GM12878 (cell line): ENCODE measurements around the gene AKR1B15. TPM values are rescaled to one million over a fixed set of nuclear protein-coding genes. Genes with fewer than 3 reads are reported as not detected.

Experiments
- ATAC-seq: fragments of 200-7000 bp; cut with Tn5 transposase; 3 replicates; pipeline ENCODE4 v1.9.1; 2020; ENCODE audit warnings: mild to moderate bottlenecking, moderate library complexity
- BruUV-seq: library from RNA; stranded (reverse); fragments of 400-500 nt; replicated peaks from 2 replicates; lab custom pipeline; 2021; lab: Mats Ljungman, UMichigan
- CTCF ChIA-PET: fragments of 300-600 bp; sonication (Branson Sonifier 250); formaldehyde crosslinking; extraction: SDS; loops from one replicate; lab custom pipeline; 2021; ENCODE audit warnings: inconsistent platforms; lab: Yijun Ruan, JAX
- POLR2A ChIA-PET: fragments of 350-600 bp; formaldehyde crosslinking; extraction: SDS; loops from one replicate; lab custom pipeline; 2021; ENCODE audit warnings: inconsistent platforms; lab: Charles Lee
- RAD21 ChIA-PET: fragments of 300-600 bp; sonication (Branson Sonifier 250); formaldehyde crosslinking; loops from one replicate; lab custom pipeline; 2023; ENCODE audit warnings: antibody characterized with exemption; ENCODE audit not compliant: unreplicated experiment; lab: Charles Lee
- SMC1A ChIA-PET: fragments of 300-600 bp; sonication (Branson Sonifier 250); formaldehyde crosslinking; loops from one replicate; lab custom pipeline; 2023; ENCODE audit not compliant: unreplicated experiment, uncharacterized antibody; lab: Charles Lee
- DNase-seq: peaks from one replicate; pipeline ENCODE4 v3.0.0-alpha.2; 2011; ENCODE audit warnings: low read depth, low spot score
- FAIRE-seq: peaks from 3 replicates; lab custom pipeline; 2011; peaks lifted over from hg19 to GRCh38; lab: Jason Lieb, UNC
- H2AFZ ChIP-seq: 2 replicates; pipeline ENCODE4 v1.6.0; 2011; ENCODE audit warnings: low read depth, low read length, control low read depth; ENCODE audit not compliant: control insufficient read depth
- H3K27ac ChIP-seq: 2 replicates; pipeline ENCODE4 v1.5.1; 2011; ENCODE audit warnings: control low read depth; ENCODE audit not compliant: control insufficient read depth, insufficient read depth
- H3K27me3 ChIP-seq, 2 experiments: replicated peaks in 1 of 2; 2 replicates each; pipeline versions ENCODE4 v1.6.0 to v1.6.1; 2011; ENCODE audit warnings: low read length in 1 of 2; ENCODE audit not compliant: control insufficient read depth in 2 of 2, insufficient read depth in 2 of 2
- H3K36me3 ChIP-seq, 2 experiments: 2 replicates each; pipeline ENCODE4 v1.5.1; 2011; ENCODE audit warnings: low read length in 1 of 2; ENCODE audit not compliant: control insufficient read depth in 2 of 2, insufficient read depth in 2 of 2
- H3K4me1 ChIP-seq: 2 replicates; pipeline ENCODE4 v1.6.1; 2011; ENCODE audit warnings: mild to moderate bottlenecking, low read length, moderate library complexity, mixed read lengths; ENCODE audit not compliant: control insufficient read depth, insufficient read depth
- H3K4me2 ChIP-seq: 2 replicates; pipeline ENCODE4 v1.6.0; 2011; ENCODE audit warnings: control low read depth; ENCODE audit not compliant: control insufficient read depth, insufficient read depth
- H3K4me3 ChIP-seq: fragments of 200-600 bp; sonication (generic); 2 replicates; pipeline ENCODE4 v1.5.1; 2016
- H3K79me2 ChIP-seq: 2 replicates; pipeline ENCODE4 v1.6.0; 2011; ENCODE audit warnings: low read length; ENCODE audit not compliant: control insufficient read depth, insufficient read depth
- H3K9ac ChIP-seq: 2 replicates; pipeline ENCODE4 v1.8.0; 2011; ENCODE audit warnings: low read length, control low read depth, mixed read lengths; ENCODE audit not compliant: control insufficient read depth, insufficient read depth
- H3K9me3 ChIP-seq: replicated peaks from 3 replicates; pipeline ENCODE4 v1.5.1; 2011; ENCODE audit warnings: mild to moderate bottlenecking, low read length; ENCODE audit not compliant: control insufficient read depth, insufficient read depth
- H4K20me1 ChIP-seq: 2 replicates; pipeline ENCODE4 v1.6.0; 2011; ENCODE audit not compliant: control insufficient read depth, insufficient read depth
- BHLHE40 ChIP-seq, 2 experiments: fragments of 450-650 bp in 1 of 2; IDR thresholded peaks; 2 replicates each; pipeline ENCODE4 v1.6.1; 2011 to 2017; ENCODE audit warnings: low read depth in 2 of 2, borderline replicate concordance in 1 of 2, improper control_type of control experiment in 1 of 2, low read length in 1 of 2, mild to moderate bottlenecking in 1 of 2
- CHD2 ChIP-seq: IDR thresholded peaks from 2 replicates; pipeline ENCODE4 v1.6.1; 2011; ENCODE audit warnings: low read depth, low read length, improper control_type of control experiment, borderline replicate concordance
- EZH2 ChIP-seq: IDR thresholded peaks from 2 replicates; pipeline ENCODE4 v1.6.1; 2012; ENCODE audit warnings: low read depth, mild to moderate bottlenecking, control low read depth, inconsistent platforms, low read length, borderline replicate concordance; ENCODE audit not compliant: control insufficient read depth
- MEF2A ChIP-seq: IDR thresholded peaks from 2 replicates; pipeline ENCODE4 v1.6.1; 2011; ENCODE audit warnings: low read depth, mild to moderate bottlenecking, low read length, moderate library complexity; ENCODE audit not compliant: insufficient read depth
- REST ChIP-seq: IDR thresholded peaks from 2 replicates; pipeline ENCODE4 v1.6.1; 2012; ENCODE audit warnings: mild to moderate bottlenecking, low read depth, low read length
- SREBF1 ChIP-seq: IDR thresholded peaks from 2 replicates; pipeline ENCODE4 v1.6.1; 2012; ENCODE audit warnings: mild to moderate bottlenecking, low read length
- WGBS: methylation state at CpG from one replicate; pipeline ENCODE4 v1.1.6; 2016; ENCODE audit warnings: low lambda C conversion rate; ENCODE audit not compliant: insufficient replicate concordance, insufficient coverage; ENCODE audit errors: missing lambda C conversion rate; 5-methylcytosine and 5-hydroxymethylcytosine counted together
- in situ Hi-C: fragments of 300-500 bp; cut with MboI; formaldehyde crosslinking; loops from 9 replicates; pipeline ENCODE4 v1.14.3; 2018; ENCODE audit warnings: mixed read lengths
- intact Hi-C: fragments of 100-400 bp; cut with micrococcal nuclease; formaldehyde crosslinking; loops from one replicate; pipeline ENCODE4 v1.14.2; 2022; ENCODE audit not compliant: unreplicated experiment
- polyA plus RNA-seq, 11 experiments: library from polyadenylated mRNA; depleted of rRNA in 4 of 11; unstranded in 6 of 11; stranded (reverse) in 5 of 11; fragments of >200 nt; fragmentation: Nextera tagmentation in 4 of 11; fragmentation: Illumina TruSeq in 1 of 11; extraction: Ambion mirVana in 4 of 11; extraction: Trizol in 1 of 11; gene quantifications; 1 replicate in 1 of 11; 2 replicates in 10 of 11; pipeline versions ENCODE4 v1.2.1 to v1.2.3, GENCODE V29; 2011 to 2016; ENCODE audit warnings: inconsistent platforms in 2 of 11, missing spikeins in 2 of 11, low read depth in 1 of 11
- total RNA-seq, 4 experiments: library from RNA; depleted of rRNA in 3 of 4; stranded (reverse); fragments of >200 nt in 3 of 4; fragmentation: Illumina TruSeq in 1 of 4; extraction: Trizol in 1 of 4; gene quantifications; 2 replicates each; pipeline versions ENCODE4 v1.2.1 to v1.2.3, GENCODE V29; 2013 to 2021

The AKR1B15 gene
- total and polyA plus RNA-seq, 10 of the 15 experiments (the other 5 are each of a cell fraction or from before 2014, with no cell fraction given), result 0.06 TPM; not detected in 9

- TF ChIP-seq REST (no peak), SREBF1 (no peak), EZH2 (no peak), BHLHE40 (IDR thresholded peaks at IDR 0.05; ENCODE audit: borderline replicate concordance in 1 of 2, low read depth in 2 of 2, low read length in 1 of 2) (no peak), MEF2A (no peak)
Measured at GRCh38 chr7:134571746-134572461, 23.0 kb downstream of the AKR1B15 start (continued).

- no peak for DNase-seq
- RAD21 ChIA-PET, result no interaction called here
- H3K9ac ChIP-seq, result no peak overlapping the region
- H4K20me1 ChIP-seq, result no peaks in the 10 kb centered on the region
- H3K9me3 ChIP-seq, result no peaks in the 10 kb centered on the region
- H3K79me2 ChIP-seq, result no peaks in the 10 kb centered on the region
- intact Hi-C loops, result no loop called here
- no peak for FAIRE-seq
- no peak overlapping the region for H3K4me3 ChIP-seq
- H2AFZ ChIP-seq, result no peak overlapping the region
- no peak overlapping the region for H3K27ac ChIP-seq
- POLR2A ChIA-PET, result no interaction called here
- SMC1A ChIA-PET, result interaction anchor here (1.1 kb wide), 1 partner anchor 9 kb away, joined by 4 read pairs; no protein-coding TSS in a partner anchor
- no peak for ATAC-seq
- H3K36me3 ChIP-seq, result no peaks in the 10 kb centered on the region
- H3K27me3 ChIP-seq, result no peaks in the 10 kb centered on the region
- no peaks in the 10 kb centered on the region for H3K4me1 ChIP-seq
- WGBS, result 42% methylated on average over 2 of the region's 2 CpGs
- TF ChIP-seq CHD2, result no peak
- TF ChIP-seq, all 136 proteins: peak for 0
- CTCF ChIA-PET, result interaction anchor here (0.7 to 1.7 kb wide), 4 partner anchors 12 to 60 kb away, joined by 3 to 6 read pairs (median 3); no protein-coding TSS in a partner anchor
- BruUV-seq, result no TSS peak
- in situ Hi-C loops, result no loop called here
- H3K4me2 ChIP-seq, result no peak overlapping the region
Measured at GRCh38 chr7:134574322-134574721, 25.4 kb downstream of the AKR1B15 start.
